Fibroblast of peridontal ligament (primary cell): ENCODE measurements around the gene TNS2.
"Not testable (repeated sequence)": the region's sequence is repeated elsewhere in the genome, so short reads cannot be mapped to it uniquely, and the experiment has no call there.

ENCODE experiments used
- DNase-seq: peaks from one replicate; pipeline ENCODE4 v3.0.0-alpha.2; 2010; ENCODE audit errors: extremely low read depth

Gene TNS2

GRCh38 chr12:53049571-53050318, at the start of gene TNS2:
Gene TNS2 (plus strand): TSS chr12:53050065. CDS start chr12:53050186, 121 bp downstream.
- peak; percentile 42 for DNase-seq

GRCh38 chr12:53004178-53004577, 45.7 kb upstream of the TNS2 start:
- DNase-seq: no peak

GRCh38 chr12:53004582-53004981, 45.3 kb upstream of the TNS2 start:
- peak; percentile 33 for DNase-seq

GRCh38 chr12:53005215-53005985, 44.5 kb upstream of the TNS2 start:
- peak; percentile 12 for DNase-seq

- peak; percentile 99 for DNase-seq
These were observed 43.7 kb upstream of the TNS2 start, which contains the start of gene EIF4B for GRCh38 chr12:53005986-53006809. Gene EIF4B (plus strand): TSS chr12:53006456. CDS start chr12:53006484, 28 bp downstream.

GRCh38 chr12:53006810-53007309, 43.0 kb upstream of the TNS2 start:
- peak; percentile 57 for DNase-seq

- DNase-seq: no peak
These were observed 42.5 kb upstream of the TNS2 start for GRCh38 chr12:53007343-53007742.

- DNase-seq: not testable (repeated sequence)
These were observed 41.1 kb upstream of the TNS2 start for GRCh38 chr12:53008760-53009159.

GRCh38 chr12:53010955-53011354, 38.9 kb upstream of the TNS2 start:
- DNase-seq: no peak

GRCh38 chr12:53011889-53012288, 38.0 kb upstream of the TNS2 start:
- DNase-seq: no peak

- DNase-seq: no peak
These were observed 36.9 kb upstream of the TNS2 start for GRCh38 chr12:53012928-53013327.

- DNase-seq: no peak
These were observed 35.2 kb upstream of the TNS2 start for GRCh38 chr12:53014709-53015108.

GRCh38 chr12:53025250-53025649, 24.6 kb upstream of the TNS2 start:
- DNase-seq: no peak

GRCh38 chr12:53027014-53027413, 22.9 kb upstream of the TNS2 start:
- DNase-seq: not testable (repeated sequence)

- no peak for DNase-seq
These were observed 18.2 kb upstream of the TNS2 start for GRCh38 chr12:53031616-53032015.

- DNase-seq: not testable (repeated sequence)
These were observed 16.0 kb upstream of the TNS2 start for GRCh38 chr12:53033832-53034231.

GRCh38 chr12:53034459-53034858, 15.4 kb upstream of the TNS2 start:
- DNase-seq: no peak

GRCh38 chr12:53036802-53037201, 13.1 kb upstream of the TNS2 start:
- DNase-seq: no peak

- no peak for DNase-seq
These were observed 10.0 kb upstream of the TNS2 start for GRCh38 chr12:53039851-53040250.

GRCh38 chr12:53042607-53043454, 7.0 kb upstream of the TNS2 start:
- DNase-seq: no peak

- DNase-seq: no peak
These were observed 5.7 kb upstream of the TNS2 start for GRCh38 chr12:53044052-53044581.
